Posterior vena cava (tissue), 2 donors: ENCODE measurements around the gene SLC37A1. TPM values are rescaled to one million over a fixed set of nuclear protein-coding genes. Genes with fewer than 3 reads are reported as not detected.

ENCODE experiments used
- DNase-seq: peaks from one replicate; pipeline ENCODE4 v3.0.0-alpha.2; 2020; ENCODE audit warnings: low spot score
- intact Hi-C, 2 donors: fragments of 100-400 bp; cut with DNase I; formaldehyde crosslinking; loops; one replicate each; pipeline versions ENCODE4 v1.14.1 to v1.14.2; 2022 to 2023
- total RNA-seq, 2 donors: library from RNA; stranded (reverse); fragmentation: NEBNext Ultra II Directional; extraction: Animal tissue kit (Norgen Biotek cat#: 25700); gene quantifications; one replicate each; pipeline ENCODE4 v1.2.1, GENCODE V29; 2021
- donor health status: DM: yes; HTN: yes; CAD: no.
- donor health status: DM: yes; HTN: yes; CAD: no.

The SLC37A1 gene
- total RNA-seq, 2 donors from 2014 or later: 5.2 to 6.0 TPM

GRCh38 chr21:42499444-42500112 lies 14.1 kb upstream of the SLC37A1 start:
- intact Hi-C loops: no loop called here
- no peak for DNase-seq

GRCh38 chr21:42500225-42500624 lies 13.4 kb upstream of the SLC37A1 start:
- no peak for DNase-seq
- intact Hi-C loops: no loop called here

- intact Hi-C loops: no loop called here
- no peak for DNase-seq
These were observed 12.9 kb upstream of the SLC37A1 start for GRCh38 chr21:42500736-42501135.

GRCh38 chr21:42503711-42504110 lies 9.9 kb upstream of the SLC37A1 start:
- no peak for DNase-seq
- intact Hi-C loops: no loop called here

- intact Hi-C loops: no loop called here
- no peak for DNase-seq
These were observed 8.4 kb upstream of the SLC37A1 start for GRCh38 chr21:42505090-42505726.

GRCh38 chr21:42507418-42507817 lies 6.2 kb upstream of the SLC37A1 start:
- no peak for DNase-seq
- intact Hi-C loops: no loop called here

GRCh38 chr21:42508371-42508770 lies 5.3 kb upstream of the SLC37A1 start:
- no peak for DNase-seq
- intact Hi-C loops: no loop called here

- intact Hi-C loops: no loop called here
- DNase-seq: no peak
These were observed 4.4 kb upstream of the SLC37A1 start for GRCh38 chr21:42509244-42509643.

GRCh38 chr21:42512346-42513034 lies 1.2 kb upstream of the SLC37A1 start:
- DNase-seq: no peak
- intact Hi-C loops: no loop called here

- DNase-seq: no peak
- intact Hi-C loops: no loop called here
These were observed 582 bp downstream of the SLC37A1 start for GRCh38 chr21:42513985-42514882.

- intact Hi-C loops: no loop called here
- no peak for DNase-seq
These were observed 1.2 kb downstream of the SLC37A1 start for GRCh38 chr21:42514883-42515228.

- intact Hi-C loops: no loop called here
- DNase-seq: no peak
These were observed 2.3 kb downstream of the SLC37A1 start for GRCh38 chr21:42515708-42516502.

GRCh38 chr21:42518215-42518614 lies 4.6 kb downstream of the SLC37A1 start:
- DNase-seq: no peak
- intact Hi-C loops: no loop called here

GRCh38 chr21:42518626-42519025 lies 5.0 kb downstream of the SLC37A1 start:
- no peak for DNase-seq

GRCh38 chr21:42520628-42521253 lies 7.1 kb downstream of the SLC37A1 start:
- no peak for DNase-seq
- intact Hi-C loops: no loop called here

More at GRCh38 chr21:42518626-42519025, 5.0 kb downstream of the SLC37A1 start:
- intact Hi-C loops: no loop called here

- no peak for DNase-seq
- intact Hi-C loops: no loop called here
These were observed 7.7 kb downstream of the SLC37A1 start for GRCh38 chr21:42521384-42521783.

GRCh38 chr21:42521805-42522204 lies 8.2 kb downstream of the SLC37A1 start:
- intact Hi-C loops: no loop called here

GRCh38 chr21:42522271-42522670 lies 8.6 kb downstream of the SLC37A1 start:
- DNase-seq: no peak
- intact Hi-C loops: no loop called here

More at GRCh38 chr21:42521805-42522204, 8.2 kb downstream of the SLC37A1 start:
- no peak for DNase-seq
